Mesenchymal stem cell (in vitro differentiated cells and primary cell): ENCODE data around the gene IFFO2.

ENCODE experiments used
- DNase-seq: peaks from one replicate; pipeline ENCODE4 v3.0.0-alpha.2; 2013
- H2AFZ ChIP-seq: one replicate; pipeline ENCODE4 v1.6.1; 2013; ENCODE audit warnings: low read depth, mild to moderate bottlenecking, control low read depth, inconsistent platforms, low read length, moderate library complexity
- H2AK5ac ChIP-seq: 2 replicates; pipeline ENCODE4 v1.6.1; 2013; ENCODE audit warnings: low read length, moderate library complexity, mild to moderate bottlenecking, inconsistent platforms; ENCODE audit not compliant: severe bottlenecking
- H2BK120ac ChIP-seq: one replicate; pipeline ENCODE4 v1.6.1; 2013; ENCODE audit warnings: low read depth, mild to moderate bottlenecking, inconsistent platforms, low read length, moderate library complexity
- H2BK12ac ChIP-seq, 2 experiments: one replicate each; pipeline ENCODE4 v1.6.1; 2013; ENCODE audit warnings: inconsistent platforms in 2 of 2, low read length in 2 of 2, mild to moderate bottlenecking in 2 of 2, moderate library complexity in 2 of 2, control low read depth in 1 of 2
- H2BK15ac ChIP-seq: one replicate; pipeline ENCODE4 v1.6.1; 2013; ENCODE audit warnings: mild to moderate bottlenecking, low read depth, inconsistent platforms; ENCODE audit not compliant: poor library complexity, severe bottlenecking
- H2BK5ac ChIP-seq: 2 replicates; pipeline ENCODE4 v1.6.1; 2013; ENCODE audit warnings: low read depth, mild to moderate bottlenecking, low read length, control low read depth, inconsistent platforms; ENCODE audit not compliant: poor library complexity, severe bottlenecking
- H3K14ac ChIP-seq, 2 experiments: one replicate each; pipeline ENCODE4 v1.6.1; 2013; ENCODE audit warnings: inconsistent platforms in 2 of 2, low read length in 2 of 2, control low read depth in 1 of 2, mild to moderate bottlenecking in 1 of 2, moderate library complexity in 1 of 2
- H3K18ac ChIP-seq, 2 experiments: one replicate each; pipeline ENCODE4 v1.6.1; 2013; ENCODE audit warnings: inconsistent platforms in 2 of 2, low read length in 2 of 2, control low read depth in 1 of 2, low read depth in 1 of 2, mild to moderate bottlenecking in 1 of 2
- H3K23ac ChIP-seq, 2 experiments: one replicate each; pipeline ENCODE4 v1.6.1; 2013; ENCODE audit warnings: inconsistent platforms in 2 of 2, low read length in 2 of 2, mild to moderate bottlenecking in 2 of 2, moderate library complexity in 2 of 2, control low read depth in 1 of 2
- H3K27ac ChIP-seq: 2 replicates; pipeline ENCODE4 v1.5.1; 2013; ENCODE audit warnings: mild to moderate bottlenecking, moderate library complexity, low read length, control low read depth, inconsistent platforms; ENCODE audit not compliant: poor library complexity, severe bottlenecking
- H3K27me3 ChIP-seq, 2 experiments: 2 replicates each; pipeline versions ENCODE4 v1.6.1 to v1.7.0; 2013; ENCODE audit warnings: low read length in 2 of 2, mild to moderate bottlenecking in 2 of 2, moderate library complexity in 2 of 2, control low read depth in 1 of 2, inconsistent platforms in 1 of 2; ENCODE audit not compliant: control insufficient read depth in 1 of 2, insufficient read depth in 1 of 2
- H3K36me3 ChIP-seq, 2 experiments: 2 replicates each; pipeline versions ENCODE4 v1.6.1 to v1.7.0; 2013; ENCODE audit warnings: low read length in 2 of 2, control low read depth in 1 of 2, inconsistent platforms in 1 of 2, low read depth in 1 of 2, mild to moderate bottlenecking in 1 of 2; ENCODE audit not compliant: insufficient read depth in 2 of 2, control insufficient read depth in 1 of 2
- H3K4ac ChIP-seq, 2 experiments: one replicate each; pipeline ENCODE4 v1.6.1; 2013; ENCODE audit warnings: inconsistent platforms in 2 of 2, low read length in 2 of 2, mild to moderate bottlenecking in 2 of 2, moderate library complexity in 2 of 2, control low read depth in 1 of 2, low read depth in 1 of 2
- H3K4me1 ChIP-seq: 2 replicates; pipeline ENCODE4 v1.6.1; 2013; ENCODE audit warnings: low read depth, low read length, control low read depth; ENCODE audit not compliant: control insufficient read depth, insufficient read depth
- H3K4me2 ChIP-seq: 2 replicates; pipeline ENCODE4 v1.6.1; 2013; ENCODE audit warnings: low read length, mild to moderate bottlenecking, inconsistent platforms; ENCODE audit not compliant: poor library complexity, severe bottlenecking
- H3K4me3 ChIP-seq, 2 experiments: 2 replicates each; pipeline versions ENCODE4 v1.5.1 to v1.7.0; 2013; ENCODE audit warnings: low read length in 2 of 2, mild to moderate bottlenecking in 2 of 2, control low read depth in 1 of 2, low read depth in 1 of 2; ENCODE audit not compliant: insufficient read depth in 1 of 2
- H3K79me1 ChIP-seq: replicated peaks from 2 replicates; pipeline ENCODE4 v1.6.1; 2013; ENCODE audit warnings: mild to moderate bottlenecking, control low read depth, low read length, inconsistent platforms; ENCODE audit not compliant: poor library complexity, severe bottlenecking
- H3K9ac ChIP-seq: 2 replicates; pipeline ENCODE4 v1.7.0; 2013; ENCODE audit warnings: mild to moderate bottlenecking, low read length, moderate library complexity
- H3K9me3 ChIP-seq: 2 replicates; pipeline ENCODE4 v1.7.0; 2013; ENCODE audit warnings: mild to moderate bottlenecking, low read length; ENCODE audit not compliant: control insufficient read depth
- H4K8ac ChIP-seq: one replicate; pipeline ENCODE4 v1.6.1; 2013; ENCODE audit warnings: inconsistent platforms, mild to moderate bottlenecking, low read length, moderate library complexity
- H4K91ac ChIP-seq: one replicate; pipeline ENCODE4 v1.6.1; 2013; ENCODE audit warnings: mild to moderate bottlenecking, low read length, inconsistent platforms
- whole genome bisulfite sequencing: methylation state at CpG from one replicate; pipeline ENCODE4 v1.1.7; 2013; ENCODE audit warnings: mixed read lengths; 5-methylcytosine and 5-hydroxymethylcytosine counted together

IFFO2 gene

GRCh38 chr1:18973446-18973955 lies 17.0 kb upstream of the IFFO2 start:
- no peak overlapping the region for H3K23ac ChIP-seq
- no peak overlapping the region for H2BK120ac ChIP-seq
- H2BK5ac ChIP-seq: no peak overlapping the region
- H3K4me3 ChIP-seq: no peak overlapping the region
- no peaks in the 10 kb centered on the region for H3K79me1 ChIP-seq
- no peak overlapping the region for H2BK12ac ChIP-seq
- no peak overlapping the region for H3K4me2 ChIP-seq
- no peak overlapping the region for H4K8ac ChIP-seq
- no peak overlapping the region for H3K4ac ChIP-seq
- H3K14ac ChIP-seq: no peak overlapping the region
- H3K36me3 ChIP-seq: no peaks in the 10 kb centered on the region
- no peaks in the 10 kb centered on the region for H3K9me3 ChIP-seq
- H4K91ac ChIP-seq: no peak overlapping the region
- WGBS: 80% methylated on average over 7 of the region's 7 CpGs
- H3K4me1 ChIP-seq: peaks cover 3% of the 10 kb centered on the region
- no peaks in the 10 kb centered on the region for H3K27me3 ChIP-seq
- H2AFZ ChIP-seq: no peak overlapping the region
- no peak for DNase-seq
- H3K18ac ChIP-seq: no peak overlapping the region
- no peak overlapping the region for H2AK5ac ChIP-seq
- H2BK15ac ChIP-seq: no peak overlapping the region
- H3K9ac ChIP-seq: no peak overlapping the region
- H3K27ac ChIP-seq: no peak overlapping the region

GRCh38 chr1:18972991-18973390 lies 16.5 kb upstream of the IFFO2 start:
- H3K4me3 ChIP-seq: no peak overlapping the region
- DNase-seq: peak; percentile 14
- H3K4me1 ChIP-seq: peaks cover 3% of the 10 kb centered on the region
- no peak overlapping the region for H2BK12ac ChIP-seq
- no peaks in the 10 kb centered on the region for H3K9me3 ChIP-seq
- H3K79me1 ChIP-seq: no peaks in the 10 kb centered on the region
- H3K36me3 ChIP-seq: no peaks in the 10 kb centered on the region
- H3K18ac ChIP-seq: no peak overlapping the region
- no peak overlapping the region for H3K4me2 ChIP-seq
- no peak overlapping the region for H3K27ac ChIP-seq
- H2AFZ ChIP-seq: no peak overlapping the region
- no peak overlapping the region for H3K9ac ChIP-seq
- H2BK5ac ChIP-seq: no peak overlapping the region
- H3K14ac ChIP-seq: no peak overlapping the region
- 52% methylated on average over 7 of the region's 7 CpGs for WGBS
- no peaks in the 10 kb centered on the region for H3K27me3 ChIP-seq
- no peak overlapping the region for H2BK15ac ChIP-seq
- H4K91ac ChIP-seq: no peak overlapping the region
- no peak overlapping the region for H3K23ac ChIP-seq
- no peak overlapping the region for H2BK120ac ChIP-seq
- H2AK5ac ChIP-seq: no peak overlapping the region
- H3K4ac ChIP-seq: no peak overlapping the region
- no peak overlapping the region for H4K8ac ChIP-seq

DNA sequence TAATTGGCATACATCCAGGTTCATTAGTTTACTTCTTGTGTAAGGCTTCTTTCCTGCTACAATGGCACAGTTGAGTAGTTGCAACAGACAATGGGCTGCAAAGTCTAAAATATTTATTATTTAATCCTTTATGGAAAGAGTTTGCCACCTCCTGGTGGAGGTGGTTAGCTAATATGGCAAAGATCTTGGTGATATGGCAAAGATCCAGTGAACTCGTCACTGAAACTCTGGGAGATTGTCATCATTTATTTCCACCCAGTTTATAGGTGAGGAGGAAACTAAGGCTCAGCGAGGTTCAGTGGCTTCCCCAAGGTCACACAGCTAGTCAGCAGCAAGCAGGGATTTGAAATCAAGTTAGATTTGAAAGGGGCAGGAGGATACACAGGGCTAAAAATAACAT lies 16.1 kb upstream of the IFFO2 start:
- no peak overlapping the region for H2BK12ac ChIP-seq
- no peak overlapping the region for H4K8ac ChIP-seq
- H3K79me1 ChIP-seq: no peaks in the 10 kb centered on the region
- H3K14ac ChIP-seq: no peak overlapping the region
- H3K36me3 ChIP-seq: no peaks in the 10 kb centered on the region
- H3K18ac ChIP-seq: no peak overlapping the region
- no peak overlapping the region for H2BK15ac ChIP-seq
- H3K9me3 ChIP-seq: no peaks in the 10 kb centered on the region
- no peak overlapping the region for H3K4me2 ChIP-seq
- H2BK5ac ChIP-seq: no peak overlapping the region
- no peak overlapping the region for H2AK5ac ChIP-seq
- DNase-seq: peak; percentile 35
- no peak overlapping the region for H4K91ac ChIP-seq
- H3K4ac ChIP-seq: no peak overlapping the region
- WGBS: 50% methylated on average over 2 of the region's 2 CpGs
- H2AFZ ChIP-seq: no peak overlapping the region
- H3K23ac ChIP-seq: no peak overlapping the region
- peaks cover 3% of the 10 kb centered on the region for H3K4me1 ChIP-seq
- no peak overlapping the region for H3K4me3 ChIP-seq
- no peak overlapping the region for H2BK120ac ChIP-seq
- no peaks in the 10 kb centered on the region for H3K27me3 ChIP-seq
- no peak overlapping the region for H3K27ac ChIP-seq
- no peak overlapping the region for H3K9ac ChIP-seq

DNA sequence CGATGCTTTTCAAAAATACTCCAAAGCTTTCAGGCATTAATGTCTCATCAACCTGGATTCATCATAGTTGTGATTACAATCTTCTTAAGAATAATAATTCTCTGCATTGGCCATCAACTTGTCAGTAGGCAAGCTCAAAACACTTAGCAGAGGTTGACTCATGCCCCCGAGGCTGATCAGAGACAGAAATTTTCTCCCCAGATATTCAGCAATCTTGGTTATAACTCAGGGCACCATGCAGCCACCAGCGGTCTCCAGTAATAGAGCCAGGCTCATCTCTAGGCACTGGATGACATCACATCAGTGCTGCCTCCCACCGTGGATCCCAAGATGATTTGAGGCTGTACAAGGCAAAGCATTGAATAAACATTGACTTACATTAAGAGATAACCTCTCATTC lies 14.3 kb upstream of the IFFO2 start:
- no peaks in the 10 kb centered on the region for H3K9me3 ChIP-seq

More for the DNA sequence above, 14.3 kb upstream of the IFFO2 start:
- 60% methylated on average over 4 of the region's 4 CpGs for WGBS
- H4K8ac ChIP-seq: no peak overlapping the region
- no peak overlapping the region for H2BK15ac ChIP-seq
- no peak overlapping the region for H2AK5ac ChIP-seq
- no peak overlapping the region for H3K14ac ChIP-seq
- H3K18ac ChIP-seq: no peak overlapping the region
- no peak overlapping the region for H3K9ac ChIP-seq
- no peaks in the 10 kb centered on the region for H3K79me1 ChIP-seq
- no peak overlapping the region for H3K4me2 ChIP-seq
- H3K27me3 ChIP-seq: no peaks in the 10 kb centered on the region
- peaks cover 5% of the 10 kb centered on the region for H3K4me1 ChIP-seq
- H3K4ac ChIP-seq: no peak overlapping the region
- H2BK12ac ChIP-seq: no peak overlapping the region
- no peaks in the 10 kb centered on the region for H3K36me3 ChIP-seq
- no peak overlapping the region for H2BK5ac ChIP-seq
- no peak overlapping the region for H2AFZ ChIP-seq
- peak; percentile 9 for DNase-seq
- no peak overlapping the region for H3K4me3 ChIP-seq
- H3K27ac ChIP-seq: no peak overlapping the region
- H2BK120ac ChIP-seq: no peak overlapping the region
- no peak overlapping the region for H3K23ac ChIP-seq
- H4K91ac ChIP-seq: no peak overlapping the region
